ENCODE results near the gene ZNF213.

ZNF213 gene

GRCh38 chr16:3122926-3123570, 11.8 kb upstream of the ZNF213 start:
- TF ChIP-seq CTCF (IDR thresholded peaks at IDR 0.05; ENCODE audit: borderline replicate concordance, insufficient read depth, low read depth, low read length) = no peak
- H3K4me3 ChIP-seq (ENCODE audit: low read depth, low read length) = no peak overlapping the region

- no peak for TF ChIP-seq CTCF (IDR thresholded peaks at IDR 0.05; ENCODE audit: borderline replicate concordance, insufficient read depth, low read depth, low read length)
- peak overlapping the region; percentile 57 for H3K4me3 ChIP-seq (ENCODE audit: low read depth, low read length)
Measured at GRCh38 chr16:3123986-3124886, 10.6 kb upstream of the ZNF213 start.

- TF ChIP-seq CTCF (IDR thresholded peaks at IDR 0.05; ENCODE audit: borderline replicate concordance, insufficient read depth, low read depth, low read length) = no peak
- H3K4me3 ChIP-seq (ENCODE audit: low read depth, low read length) = no peak overlapping the region
Measured at GRCh38 chr16:3127745-3128144, 7.1 kb upstream of the ZNF213 start.

GRCh38 chr16:3129137-3130131, 5.4 kb upstream of the ZNF213 start:
- peak; percentile 92 for TF ChIP-seq CTCF (IDR thresholded peaks at IDR 0.05; ENCODE audit: borderline replicate concordance, insufficient read depth, low read depth, low read length)
- peak overlapping the region; percentile 44 for H3K4me3 ChIP-seq (ENCODE audit: low read depth, low read length)

- TF ChIP-seq CTCF (IDR thresholded peaks at IDR 0.05; ENCODE audit: borderline replicate concordance, insufficient read depth, low read depth, low read length) = peak; percentile 65; the same call in 1 of the 2 replicates
- no peak overlapping the region for H3K4me3 ChIP-seq (ENCODE audit: low read depth, low read length)
Measured at GRCh38 chr16:3131755-3132377, 3.0 kb upstream of the ZNF213 start.

GRCh38 chr16:3133844-3134243, 985 bp upstream of the ZNF213 start:
- H3K4me3 ChIP-seq (ENCODE audit: low read depth, low read length) = peak overlapping the region; percentile 91
- TF ChIP-seq CTCF (IDR thresholded peaks at IDR 0.05; ENCODE audit: borderline replicate concordance, insufficient read depth, low read depth, low read length) = no peak

Data from GM12875 (cell line).